GM12878 (cell line): ENCODE data around the gene DAGLA. TPM values are rescaled to one million over a fixed set of nuclear protein-coding genes. Genes with fewer than 3 reads are reported as not detected.
A peak's percentile ranks its signal among the peaks of the same experiment; 100 is the strongest.

ENCODE experiments used
- ATAC-seq: fragments of 200-7000 bp; cut with Tn5 transposase; 3 replicates; pipeline ENCODE4 v1.9.1; 2020; ENCODE audit warnings: mild to moderate bottlenecking, moderate library complexity
- BruUV-seq: library from RNA; stranded (reverse); fragments of 400-500 nt; replicated peaks from 2 replicates; lab custom pipeline; 2021; lab: Mats Ljungman, UMichigan
- CTCF ChIA-PET: fragments of 300-600 bp; sonication (Branson Sonifier 250); formaldehyde crosslinking; extraction: SDS; loops from one replicate; lab custom pipeline; 2021; ENCODE audit warnings: inconsistent platforms; lab: Yijun Ruan, JAX
- POLR2A ChIA-PET: fragments of 350-600 bp; formaldehyde crosslinking; extraction: SDS; loops from one replicate; lab custom pipeline; 2021; ENCODE audit warnings: inconsistent platforms; lab: Charles Lee
- RAD21 ChIA-PET: fragments of 300-600 bp; sonication (Branson Sonifier 250); formaldehyde crosslinking; loops from one replicate; lab custom pipeline; 2023; ENCODE audit warnings: antibody characterized with exemption; ENCODE audit not compliant: unreplicated experiment; lab: Charles Lee
- SMC1A ChIA-PET: fragments of 300-600 bp; sonication (Branson Sonifier 250); formaldehyde crosslinking; loops from one replicate; lab custom pipeline; 2023; ENCODE audit not compliant: unreplicated experiment, uncharacterized antibody; lab: Charles Lee
- DNase-seq: peaks from one replicate; pipeline ENCODE4 v3.0.0-alpha.2; 2011; ENCODE audit warnings: low read depth, low spot score
- FAIRE-seq: peaks from 3 replicates; lab custom pipeline; 2011; peaks lifted over from hg19 to GRCh38; lab: Jason Lieb, UNC
- H2AFZ ChIP-seq: 2 replicates; pipeline ENCODE4 v1.6.0; 2011; ENCODE audit warnings: low read depth, low read length, control low read depth; ENCODE audit not compliant: control insufficient read depth
- H3K27ac ChIP-seq: 2 replicates; pipeline ENCODE4 v1.5.1; 2011; ENCODE audit warnings: control low read depth; ENCODE audit not compliant: control insufficient read depth, insufficient read depth
- H3K27me3 ChIP-seq, 2 experiments: replicated peaks in 1 of 2; 2 replicates each; pipeline versions ENCODE4 v1.6.0 to v1.6.1; 2011; ENCODE audit warnings: low read length in 1 of 2; ENCODE audit not compliant: control insufficient read depth in 2 of 2, insufficient read depth in 2 of 2
- H3K36me3 ChIP-seq, 2 experiments: 2 replicates each; pipeline ENCODE4 v1.5.1; 2011; ENCODE audit warnings: low read length in 1 of 2; ENCODE audit not compliant: control insufficient read depth in 2 of 2, insufficient read depth in 2 of 2
- H3K4me1 ChIP-seq: 2 replicates; pipeline ENCODE4 v1.6.1; 2011; ENCODE audit warnings: mild to moderate bottlenecking, low read length, moderate library complexity, mixed read lengths; ENCODE audit not compliant: control insufficient read depth, insufficient read depth
- H3K4me2 ChIP-seq: 2 replicates; pipeline ENCODE4 v1.6.0; 2011; ENCODE audit warnings: control low read depth; ENCODE audit not compliant: control insufficient read depth, insufficient read depth
- H3K4me3 ChIP-seq: fragments of 200-600 bp; sonication (generic); 2 replicates; pipeline ENCODE4 v1.5.1; 2016
- H3K79me2 ChIP-seq: 2 replicates; pipeline ENCODE4 v1.6.0; 2011; ENCODE audit warnings: low read length; ENCODE audit not compliant: control insufficient read depth, insufficient read depth
- H3K9ac ChIP-seq: 2 replicates; pipeline ENCODE4 v1.8.0; 2011; ENCODE audit warnings: low read length, control low read depth, mixed read lengths; ENCODE audit not compliant: control insufficient read depth, insufficient read depth
- H3K9me3 ChIP-seq: replicated peaks from 3 replicates; pipeline ENCODE4 v1.5.1; 2011; ENCODE audit warnings: mild to moderate bottlenecking, low read length; ENCODE audit not compliant: control insufficient read depth, insufficient read depth
- H4K20me1 ChIP-seq: 2 replicates; pipeline ENCODE4 v1.6.0; 2011; ENCODE audit not compliant: control insufficient read depth, insufficient read depth
- BACH1 ChIP-seq: fragments of 450-650 bp; IDR thresholded peaks from 2 replicates; pipeline ENCODE4 v1.6.1; 2017; ENCODE audit warnings: mild to moderate bottlenecking, borderline replicate concordance
- BHLHE40 ChIP-seq, 2 experiments: fragments of 450-650 bp in 1 of 2; IDR thresholded peaks; 2 replicates each; pipeline ENCODE4 v1.6.1; 2011 to 2017; ENCODE audit warnings: low read depth in 2 of 2, borderline replicate concordance in 1 of 2, improper control_type of control experiment in 1 of 2, low read length in 1 of 2, mild to moderate bottlenecking in 1 of 2
- CBX5 ChIP-seq: sonication (generic); IDR thresholded peaks from 2 replicates; pipeline ENCODE4 v1.6.1; 2016; ENCODE audit warnings: low read depth, moderate library complexity, mild to moderate bottlenecking, inconsistent platforms
- CEBPB ChIP-seq, 2 experiments: fragments of 150-350 bp in 1 of 2; IDR thresholded peaks; 2 replicates each; pipeline ENCODE4 v1.6.1; 2012 to 2014; ENCODE audit warnings: low read depth in 2 of 2, low read length in 2 of 2, borderline replicate concordance in 1 of 2, inconsistent platforms in 1 of 2
- GATAD2B ChIP-seq: fragments of 450-650 bp; conservative IDR thresholded peaks from 2 replicates; pipeline ENCODE4 v1.6.1; 2017; ENCODE audit warnings: low read depth, mild to moderate bottlenecking, moderate library complexity
- HSF1 ChIP-seq: fragments of 150-350 bp; IDR thresholded peaks from 2 replicates; pipeline ENCODE4 v1.6.1; 2014; ENCODE audit warnings: mild to moderate bottlenecking, low read depth, low read length
- IRF4 ChIP-seq: IDR thresholded peaks from 2 replicates; pipeline ENCODE4 v1.6.1; 2011; ENCODE audit warnings: low read depth, low read length
- LARP7 ChIP-seq: fragments of 450-650 bp; IDR thresholded peaks from 2 replicates; pipeline ENCODE4 v1.6.1; 2017; ENCODE audit warnings: mild to moderate bottlenecking
- NKRF ChIP-seq: fragments of 450-650 bp; conservative IDR thresholded peaks from 2 replicates; pipeline ENCODE4 v1.6.1; 2017; ENCODE audit warnings: mild to moderate bottlenecking, moderate library complexity
- REST ChIP-seq: IDR thresholded peaks from 2 replicates; pipeline ENCODE4 v1.6.1; 2012; ENCODE audit warnings: mild to moderate bottlenecking, low read depth, low read length
- SMARCA5 ChIP-seq: fragments of 450-650 bp; IDR thresholded peaks from 2 replicates; pipeline ENCODE4 v1.6.1; 2017; ENCODE audit warnings: mild to moderate bottlenecking
- WGBS: methylation state at CpG from one replicate; pipeline ENCODE4 v1.1.6; 2016; ENCODE audit warnings: low lambda C conversion rate; ENCODE audit not compliant: insufficient replicate concordance, insufficient coverage; ENCODE audit errors: missing lambda C conversion rate; 5-methylcytosine and 5-hydroxymethylcytosine counted together
- in situ Hi-C: fragments of 300-500 bp; cut with MboI; formaldehyde crosslinking; loops from 9 replicates; pipeline ENCODE4 v1.14.3; 2018; ENCODE audit warnings: mixed read lengths
- intact Hi-C: fragments of 100-400 bp; cut with micrococcal nuclease; formaldehyde crosslinking; loops from one replicate; pipeline ENCODE4 v1.14.2; 2022; ENCODE audit not compliant: unreplicated experiment
- polyA plus RNA-seq, 11 experiments: library from polyadenylated mRNA; depleted of rRNA in 4 of 11; unstranded in 6 of 11; stranded (reverse) in 5 of 11; fragments of >200 nt; fragmentation: Nextera tagmentation in 4 of 11; fragmentation: Illumina TruSeq in 1 of 11; extraction: Ambion mirVana in 4 of 11; extraction: Trizol in 1 of 11; gene quantifications; 1 replicate in 1 of 11; 2 replicates in 10 of 11; pipeline versions ENCODE4 v1.2.1 to v1.2.3, GENCODE V29; 2011 to 2016; ENCODE audit warnings: inconsistent platforms in 2 of 11, missing spikeins in 2 of 11, low read depth in 1 of 11
- total RNA-seq, 4 experiments: library from RNA; depleted of rRNA in 3 of 4; stranded (reverse); fragments of >200 nt in 3 of 4; fragmentation: Illumina TruSeq in 1 of 4; extraction: Trizol in 1 of 4; gene quantifications; 2 replicates each; pipeline versions ENCODE4 v1.2.1 to v1.2.3, GENCODE V29; 2013 to 2021
- TF ChIP-seq, protein P1 (sequence below), 3 experiments: IDR thresholded peaks in 2 of 3; conservative IDR thresholded peaks in 1 of 3; 2 replicates each; pipeline ENCODE4 v1.5.1; 2011; ENCODE audit warnings: low read depth in 3 of 3, low read length in 3 of 3, mild to moderate bottlenecking in 3 of 3, control low read depth in 2 of 3, moderate library complexity in 2 of 3, inconsistent platforms in 1 of 3, mixed read lengths in 1 of 3; ENCODE audit not compliant: control insufficient read depth in 2 of 3, insufficient read depth in 1 of 3; ENCODE audit errors: extremely low read depth in 1 of 3

Gene DAGLA
- total and polyA plus RNA-seq, 10 of the 15 experiments (the other 5 are each of a cell fraction or from before 2014, with no cell fraction given): 0.05 TPM; not detected in 9

GRCh38 chr11:61752117-61752924, 72.1 kb downstream of the DAGLA start, which contains the start of gene MYRF:
TSS of gene MYRF (plus strand) at chr11:61752636. CDS start at chr11:61752745, 109 bp downstream.
- RAD21 ChIA-PET: interaction anchor here (1.0 to 1.5 kb wide), 4 partner anchors 23 to 36 kb away, joined by 4 to 7 read pairs (median 4); no protein-coding TSS in a partner anchor
- Histone ChIP-seq H3K79me2 (no peaks in the 10 kb centered on the region), H3K4me2 (peak within 1 kb of the TSS; percentile 22; the same call in 1 of the 2 replicates), H2AFZ (peak within 1 kb of the TSS; percentile 33), H3K27me3 (peaks cover 0 to 4% of the 10 kb centered on the region in 2 experiments; a peak in 1 of 4 replicates), H3K9ac (no peak within 1 kb of the TSS), H4K20me1 (no peaks in the 10 kb centered on the region), H3K9me3 (no peaks in the 10 kb centered on the region), H3K4me1 (peaks cover 8% of the 10 kb centered on the region), H3K4me3 (no peak within 1 kb of the TSS), H3K36me3 (no peaks in the 10 kb centered on the region), H3K27ac (no peak within 1 kb of the TSS)
- in situ Hi-C loops: no loop called here
- no TSS peak for BruUV-seq
- DNase-seq (no peak), ATAC-seq (peak; percentile 23), FAIRE-seq (no peak)
- WGBS: 0% methylated on average over 7 of the region's 93 CpGs
- POLR2A ChIA-PET: interaction anchor here (1.2 to 8.0 kb wide), 3 partner anchors 14 to 63 kb away, joined by 3 to 60 read pairs (median 6); partner anchors contain the start of genes FEN1 and TMEM258
- CTCF ChIA-PET: interaction anchor here (0.7 to 7.0 kb wide), 11 partner anchors 13 to 357 kb away, joined by 3 to 200 read pairs (median 4); partner anchors contain the start of genes FEN1 and TMEM258
- SMC1A ChIA-PET: interaction anchor here (1.4 to 6.5 kb wide), 3 partner anchors 24 to 37 kb away, joined by 8 to 91 read pairs (median 15); partner anchors contain the start of genes FEN1 and TMEM258
- intact Hi-C loops: no loop called here
- TF ChIP-seq BHLHE40 (IDR thresholded peaks at IDR 0.05; ENCODE audit: borderline replicate concordance in 1 of 2, low read depth in 2 of 2, low read length in 1 of 2) (peak; percentile 10 to 21; a peak in 1 of 4 replicates), BACH1 (0 out of 2 replicates have a peak, but pooled peaks have one; percentile 53), NKRF (peak; percentile 50; the same call in 1 of the 2 replicates), HSF1 (no peak), CBX5 (no peak), IRF4 (no peak), SMARCA5 (peak; percentile 91), GATAD2B (peak; percentile 73), CEBPB (IDR thresholded peaks at IDR 0.05; ENCODE audit: borderline replicate concordance in 1 of 2, low read depth in 2 of 2, low read length in 2 of 2) (no peak), REST (no peak), LARP7 (peak; percentile 59; the same call in 1 of the 2 replicates)
- TF ChIP-seq, protein P1, sequence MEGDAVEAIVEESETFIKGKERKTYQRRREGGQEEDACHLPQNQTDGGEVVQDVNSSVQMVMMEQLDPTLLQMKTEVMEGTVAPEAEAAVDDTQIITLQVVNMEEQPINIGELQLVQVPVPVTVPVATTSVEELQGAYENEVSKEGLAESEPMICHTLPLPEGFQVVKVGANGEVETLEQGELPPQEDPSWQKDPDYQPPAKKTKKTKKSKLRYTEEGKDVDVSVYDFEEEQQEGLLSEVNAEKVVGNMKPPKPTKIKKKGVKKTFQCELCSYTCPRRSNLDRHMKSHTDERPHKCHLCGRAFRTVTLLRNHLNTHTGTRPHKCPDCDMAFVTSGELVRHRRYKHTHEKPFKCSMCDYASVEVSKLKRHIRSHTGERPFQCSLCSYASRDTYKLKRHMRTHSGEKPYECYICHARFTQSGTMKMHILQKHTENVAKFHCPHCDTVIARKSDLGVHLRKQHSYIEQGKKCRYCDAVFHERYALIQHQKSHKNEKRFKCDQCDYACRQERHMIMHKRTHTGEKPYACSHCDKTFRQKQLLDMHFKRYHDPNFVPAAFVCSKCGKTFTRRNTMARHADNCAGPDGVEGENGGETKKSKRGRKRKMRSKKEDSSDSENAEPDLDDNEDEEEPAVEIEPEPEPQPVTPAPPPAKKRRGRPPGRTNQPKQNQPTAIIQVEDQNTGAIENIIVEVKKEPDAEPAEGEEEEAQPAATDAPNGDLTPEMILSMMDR (IDR thresholded peaks at IDR 0.05 in 2 of 3, conservative IDR thresholded peaks at IDR 0.05 in 1 of 3; ENCODE audit: control insufficient read depth in 2 of 3, extremely low read depth in 1 of 3, insufficient read depth in 1 of 3, low read depth in 3 of 3, low read length in 3 of 3): peak; percentile 28 to 72 (median 59); a peak in 4 of 6 replicates
